ENCODE results near the gene RNASEH2C.
"Not testable (repeated sequence)": the region's sequence is repeated elsewhere in the genome, so short reads cannot be mapped to it uniquely, and the experiment has no call there.

The RNASEH2C gene

DNA sequence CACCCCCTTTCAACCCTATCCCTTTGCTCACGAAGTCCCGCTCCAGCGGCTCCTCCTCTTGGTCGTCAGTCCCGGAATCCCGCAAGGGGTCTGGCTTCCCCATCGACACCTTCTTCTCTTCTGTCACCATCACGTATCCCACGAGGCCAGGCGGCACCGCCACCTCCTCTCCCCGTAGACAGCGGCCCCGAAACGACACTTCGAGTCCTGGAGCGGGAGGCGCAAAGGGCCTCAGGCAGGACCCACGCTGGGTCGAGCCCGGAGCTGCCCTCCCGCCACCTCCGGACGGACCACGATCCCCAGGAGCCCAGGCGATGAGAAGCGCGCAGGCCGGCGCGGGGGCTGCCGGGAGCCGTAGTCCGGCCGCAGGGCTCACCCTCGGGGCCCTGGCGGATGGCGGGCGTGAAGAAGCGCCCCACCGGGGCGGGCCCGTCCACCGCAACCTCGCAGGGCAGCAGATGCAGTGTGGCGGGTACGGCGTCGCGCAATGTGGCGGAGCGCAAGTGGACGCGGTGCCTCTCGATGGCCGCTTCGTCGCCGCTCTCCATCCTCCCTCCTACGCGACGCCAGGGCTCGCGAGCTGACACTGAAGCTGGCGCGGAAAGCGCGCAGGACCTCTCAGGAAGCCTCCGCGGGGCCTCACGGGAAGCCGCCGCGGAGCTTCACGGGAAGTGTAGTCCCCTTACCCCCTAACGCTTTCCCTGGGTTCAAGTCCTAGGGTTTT is at the start of gene RNASEH2C:
Gene RNASEH2C, minus strand, starts transcription at position 588 of the 724 bp plus-strand sequence. Its CDS starts 40 bp downstream, at position 548.
- peak; percentile 43 to 60 for DNase-seq (ENCODE audit: low read depth in 2 of 2, low spot score in 1 of 2)

DNA sequence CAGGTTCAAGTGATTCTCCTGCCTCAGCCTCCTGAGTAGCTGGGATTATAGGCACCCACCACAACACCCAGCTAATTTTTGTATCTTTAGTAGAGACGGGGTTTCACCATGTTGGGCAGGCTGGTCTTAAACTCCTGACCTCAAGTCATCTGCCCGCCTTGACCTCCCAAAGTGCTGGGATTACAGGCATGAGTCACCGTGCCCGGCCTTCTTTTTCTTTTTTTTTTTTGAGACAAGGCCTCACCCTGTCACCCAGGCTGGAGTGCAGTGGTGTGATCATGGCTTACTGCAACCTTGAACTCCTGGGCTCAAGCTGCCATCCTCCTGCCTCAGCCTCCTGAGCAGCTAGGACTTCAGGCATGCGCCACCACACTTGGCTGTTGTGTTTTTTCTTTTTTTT is 47.2 kb upstream of the RNASEH2C start:
- DNase-seq (ENCODE audit: low read depth in 2 of 2, low spot score in 1 of 2) = not testable (repeated sequence)

DNA sequence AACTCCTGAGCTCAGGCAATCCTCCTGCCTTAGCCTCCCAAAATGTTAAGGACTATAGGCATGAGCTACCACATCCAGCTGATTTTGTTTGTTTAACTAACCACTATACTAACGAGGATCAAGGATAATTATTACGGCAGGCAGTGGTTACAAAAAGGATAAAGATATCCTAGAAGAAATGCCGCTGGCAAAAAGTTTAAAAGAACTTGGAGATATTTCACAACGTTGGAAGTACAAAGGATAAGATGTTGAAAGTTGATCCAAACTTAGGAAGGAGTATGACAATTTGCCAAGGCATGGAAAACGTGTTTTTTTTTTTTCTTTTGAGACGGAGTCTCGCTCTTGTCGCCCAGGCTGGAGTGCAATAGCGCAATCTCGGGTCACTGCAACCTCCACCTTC is 46.8 kb upstream of the RNASEH2C start:
- no peak for DNase-seq (ENCODE audit: low read depth in 2 of 2, low spot score in 1 of 2)

DNA sequence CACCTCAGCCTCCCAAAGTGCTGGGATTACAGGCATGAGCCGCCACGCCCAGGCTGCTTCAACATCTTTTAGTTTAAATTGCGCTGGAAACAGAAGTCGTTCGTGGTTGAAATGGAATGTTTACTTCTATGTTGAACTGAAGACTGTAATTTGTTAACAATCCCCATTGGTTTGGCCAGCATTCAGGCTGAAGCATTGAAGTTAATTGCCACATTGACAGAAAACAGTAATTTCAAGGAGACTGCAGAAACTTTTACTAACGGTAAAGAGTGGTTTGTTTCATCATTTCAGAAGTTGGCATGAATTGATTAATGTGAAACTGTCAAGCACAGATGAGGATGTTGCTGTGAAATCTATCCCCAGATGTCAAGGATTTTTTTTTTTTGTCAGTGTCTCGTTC is 45.9 kb upstream of the RNASEH2C start:
- DNase-seq (ENCODE audit: low read depth in 2 of 2, low spot score in 1 of 2) = no peak

DNA sequence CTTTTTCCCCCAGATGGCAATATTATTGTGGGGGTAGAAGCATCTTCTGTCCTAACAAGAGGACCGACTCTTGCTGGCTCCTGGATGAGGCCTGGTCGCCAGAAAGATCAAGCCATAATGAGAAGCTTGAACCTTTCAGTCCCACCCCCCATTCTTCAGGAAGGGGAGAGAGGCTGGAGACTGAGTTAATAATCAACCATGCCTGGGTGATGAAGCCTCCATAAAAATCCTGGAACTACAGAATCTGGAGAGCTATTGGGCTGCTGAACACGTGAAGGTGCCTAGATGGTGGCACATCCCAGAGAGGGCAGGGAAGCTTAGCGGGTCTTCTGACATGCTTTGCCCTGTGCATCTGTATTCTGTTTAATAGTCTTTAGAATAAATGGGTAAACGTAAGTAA is 43.8 kb upstream of the RNASEH2C start:
- DNase-seq (ENCODE audit: low read depth in 2 of 2, low spot score in 1 of 2) = no peak

DNA sequence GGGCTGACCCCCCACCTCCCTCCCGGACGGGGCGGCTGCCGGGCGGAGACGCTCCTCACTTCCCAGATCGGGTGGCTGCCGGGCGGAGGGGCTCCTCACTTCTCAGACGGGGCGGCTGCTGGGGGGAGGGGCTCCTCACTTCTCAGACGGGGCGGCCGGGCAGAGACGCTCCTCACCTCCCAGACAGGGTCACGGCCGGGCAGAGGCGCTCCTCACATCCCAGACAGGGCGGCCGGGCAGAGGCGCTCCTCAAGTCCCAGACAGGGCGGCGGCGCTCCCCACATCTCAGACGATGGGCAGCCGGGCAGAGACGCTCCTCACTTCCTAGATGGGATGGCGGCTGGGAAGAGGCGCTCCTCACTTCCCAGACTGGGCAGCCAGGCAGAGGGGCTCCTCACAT is 42.2 kb upstream of the RNASEH2C start:
- DNase-seq (ENCODE audit: low read depth in 2 of 2, low spot score in 1 of 2) = not testable (repeated sequence)

DNA sequence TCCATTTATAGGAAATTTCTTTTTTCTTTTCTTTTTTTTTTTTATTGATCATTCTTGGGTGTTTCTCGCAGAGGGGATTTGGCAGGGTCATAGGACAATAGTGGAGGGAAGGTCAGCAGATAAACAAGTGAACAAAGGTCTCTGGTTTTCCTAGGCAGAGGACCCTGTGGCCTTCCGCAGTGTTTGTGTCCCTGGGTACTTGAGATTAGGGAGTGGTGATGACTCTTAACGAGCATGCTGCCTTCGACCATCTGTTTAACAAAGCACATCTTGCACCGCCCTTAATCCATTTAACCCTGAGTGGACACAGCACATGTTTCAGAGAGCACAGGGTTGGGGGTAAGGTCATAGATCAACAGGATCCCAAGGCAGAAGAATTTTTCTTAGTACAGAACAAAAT is 41.6 kb upstream of the RNASEH2C start:
- DNase-seq (ENCODE audit: low read depth in 2 of 2, low spot score in 1 of 2) = not testable (repeated sequence)

DNA sequence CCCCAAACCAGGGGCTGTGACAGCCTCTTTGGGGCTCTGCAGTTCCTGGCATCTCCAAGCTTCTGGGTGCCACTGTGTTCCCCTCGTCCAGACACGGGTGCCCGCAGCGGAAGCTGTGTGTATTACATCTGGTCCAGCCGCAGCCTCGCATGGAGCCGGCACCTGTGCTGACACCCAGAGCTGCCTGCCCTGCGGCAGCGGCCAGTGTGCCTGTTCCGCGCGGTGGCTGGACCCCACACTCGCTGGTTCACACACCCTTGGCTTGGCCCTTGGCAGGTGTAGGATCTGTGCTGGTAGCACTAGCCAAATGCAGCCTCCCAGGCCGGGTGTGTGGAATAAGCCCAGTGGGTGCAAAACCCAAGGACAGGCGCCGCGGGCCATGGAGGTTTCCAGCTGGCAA is 24.5 kb upstream of the RNASEH2C start:
- no peak for DNase-seq (ENCODE audit: low read depth in 2 of 2, low spot score in 1 of 2)

DNA sequence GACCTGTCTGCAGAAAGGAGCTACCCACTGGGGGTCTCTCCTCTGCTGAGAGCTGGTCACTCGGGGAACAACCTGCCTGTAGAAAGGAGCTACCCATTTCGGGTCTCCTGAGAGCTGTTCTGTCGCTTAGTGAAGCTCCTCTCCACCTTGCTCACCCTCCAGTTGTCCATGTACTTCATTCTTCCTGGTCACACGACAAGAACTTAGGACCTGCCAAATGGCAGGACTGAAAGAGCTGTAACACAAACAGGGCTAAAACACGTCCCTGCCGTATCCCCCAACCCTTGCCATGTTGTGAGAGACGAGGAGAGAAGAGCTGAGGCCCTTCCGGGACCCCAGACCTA is 24.1 kb upstream of the RNASEH2C start:
- DNase-seq (ENCODE audit: low read depth in 2 of 2, low spot score in 1 of 2) = no peak

DNA sequence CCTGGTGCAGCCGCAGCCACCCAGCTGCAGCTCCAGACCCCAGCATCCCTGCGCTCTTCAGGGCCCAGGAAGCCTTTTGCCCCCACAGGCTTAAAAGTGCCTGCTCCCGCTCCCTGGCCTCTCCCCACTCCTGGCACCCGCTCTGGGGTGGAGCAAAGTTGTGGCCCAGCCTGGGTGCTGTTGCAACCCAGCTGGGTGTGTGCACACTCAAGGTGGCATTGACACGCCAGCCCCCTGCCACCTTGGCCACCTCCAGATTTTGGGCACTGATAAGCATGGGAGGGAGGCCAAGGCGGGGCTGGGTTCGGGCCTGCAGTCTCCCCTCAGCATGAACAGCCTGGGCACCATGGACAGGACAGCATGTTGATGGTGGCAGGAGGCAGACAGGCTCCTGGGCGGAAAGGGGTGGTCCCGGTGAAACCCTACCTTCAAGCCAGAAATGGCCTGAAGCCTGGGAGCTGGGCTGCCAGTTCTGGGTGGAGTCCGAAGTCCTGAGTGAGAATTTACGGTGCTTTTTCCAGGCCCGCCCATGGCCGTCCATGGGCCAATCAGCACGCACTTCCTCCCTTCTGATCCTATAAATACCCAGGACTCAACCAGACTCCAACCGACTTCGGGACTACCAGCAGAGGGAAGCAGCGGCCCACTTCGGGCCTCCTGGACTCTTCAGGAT is 23.6 kb upstream of the RNASEH2C start:
- no peak for DNase-seq (ENCODE audit: low read depth in 2 of 2, low spot score in 1 of 2)

DNA sequence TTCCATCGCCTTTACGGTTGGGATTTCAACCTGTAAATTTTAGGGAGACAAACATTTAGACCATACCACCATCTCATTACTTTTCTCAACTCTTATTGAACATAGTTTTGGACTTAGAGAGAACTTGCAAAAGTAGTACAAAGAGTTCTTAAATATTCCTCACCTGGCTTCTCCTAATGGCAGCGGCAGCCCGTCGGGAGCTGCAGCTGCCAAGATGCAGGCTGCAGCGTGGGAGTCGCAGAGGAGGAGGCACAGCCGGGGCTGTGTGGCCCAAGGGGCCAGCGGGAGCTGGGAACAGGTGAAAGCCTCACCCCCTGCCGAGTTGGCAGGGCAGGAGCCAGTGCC is 23.1 kb upstream of the RNASEH2C start:
- no peak for DNase-seq (ENCODE audit: low read depth in 2 of 2, low spot score in 1 of 2)

DNA sequence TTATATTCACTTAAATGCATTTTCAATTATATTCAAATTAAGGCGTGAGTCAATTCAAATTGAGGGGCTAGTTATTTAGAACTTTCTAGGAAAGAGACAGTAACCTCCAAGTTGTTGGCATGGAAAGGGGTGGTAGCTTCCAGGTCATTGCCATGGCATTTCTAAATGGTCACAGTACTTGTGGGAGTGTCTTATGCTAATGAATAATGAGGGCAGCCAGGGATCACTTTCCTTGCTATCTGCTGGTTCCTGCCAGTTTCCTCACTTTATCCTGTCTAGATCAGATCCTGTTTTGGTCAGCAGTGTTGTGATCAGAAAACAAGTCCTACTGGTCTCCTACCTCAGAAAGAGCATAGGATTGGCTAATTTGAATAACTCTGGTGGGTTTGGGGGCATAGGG is 21.8 kb upstream of the RNASEH2C start:
- DNase-seq (ENCODE audit: low read depth in 2 of 2, low spot score in 1 of 2) = no peak

DNA sequence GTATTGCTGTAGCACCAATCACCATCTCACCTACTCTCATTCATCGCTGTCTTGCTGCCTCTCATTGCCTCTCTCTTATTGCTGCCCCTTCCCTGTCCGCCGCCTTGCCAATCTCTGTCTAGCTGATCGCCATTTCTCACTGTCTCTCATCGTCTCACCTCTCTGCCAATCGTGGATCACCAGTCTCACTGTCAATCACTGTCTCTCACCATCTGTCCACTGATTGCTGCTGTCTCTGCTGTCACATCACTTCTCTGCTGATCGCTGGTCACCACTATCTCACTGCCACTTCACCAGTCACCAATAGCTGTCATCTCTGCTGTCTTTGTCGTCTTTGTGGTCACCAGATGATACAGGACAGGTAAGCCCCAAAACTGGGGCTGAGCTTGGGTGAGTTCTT is 20.6 kb upstream of the RNASEH2C start:
- DNase-seq (ENCODE audit: low read depth in 2 of 2, low spot score in 1 of 2) = no peak

DNA sequence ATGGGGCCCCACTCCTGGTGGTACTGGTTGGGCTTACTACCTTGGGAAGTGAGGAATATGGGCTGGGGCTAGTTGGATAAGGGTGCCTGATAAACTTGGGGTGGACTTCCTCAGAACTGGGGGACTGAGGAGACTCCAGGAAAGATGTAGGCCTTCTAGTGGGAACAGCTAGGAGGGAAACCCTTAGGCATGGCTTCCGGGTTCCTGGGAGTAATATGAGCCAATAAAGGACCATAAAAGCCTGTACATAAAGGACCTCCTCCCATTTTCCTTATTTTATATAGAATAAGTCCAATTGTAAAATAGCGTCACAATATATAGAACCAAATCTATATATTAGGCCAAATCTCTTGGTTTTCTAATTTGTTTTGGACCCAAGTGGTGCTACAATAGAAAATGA is 18.4 kb upstream of the RNASEH2C start:
- DNase-seq (ENCODE audit: low read depth in 2 of 2, low spot score in 1 of 2) = no peak

DNA sequence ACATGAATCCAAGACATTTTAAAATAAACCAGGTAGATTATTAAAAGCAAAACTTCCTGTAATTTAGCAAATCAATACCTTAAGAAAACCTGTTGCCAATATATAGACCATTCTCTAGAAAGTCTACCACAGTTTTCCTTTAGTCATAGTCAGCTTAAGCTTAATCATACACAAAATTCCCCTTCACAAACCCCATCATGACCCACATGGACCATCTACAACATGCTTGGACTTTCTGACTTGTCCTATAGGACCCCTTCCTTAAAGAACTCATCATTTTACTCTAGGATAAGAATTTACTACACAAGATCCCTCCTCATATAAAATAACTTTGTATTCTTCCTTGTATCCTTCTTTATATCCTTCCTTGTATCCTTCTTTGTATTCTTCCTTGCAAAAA is 16.2 kb upstream of the RNASEH2C start:
- no peak for DNase-seq (ENCODE audit: low read depth in 2 of 2, low spot score in 1 of 2)

DNA sequence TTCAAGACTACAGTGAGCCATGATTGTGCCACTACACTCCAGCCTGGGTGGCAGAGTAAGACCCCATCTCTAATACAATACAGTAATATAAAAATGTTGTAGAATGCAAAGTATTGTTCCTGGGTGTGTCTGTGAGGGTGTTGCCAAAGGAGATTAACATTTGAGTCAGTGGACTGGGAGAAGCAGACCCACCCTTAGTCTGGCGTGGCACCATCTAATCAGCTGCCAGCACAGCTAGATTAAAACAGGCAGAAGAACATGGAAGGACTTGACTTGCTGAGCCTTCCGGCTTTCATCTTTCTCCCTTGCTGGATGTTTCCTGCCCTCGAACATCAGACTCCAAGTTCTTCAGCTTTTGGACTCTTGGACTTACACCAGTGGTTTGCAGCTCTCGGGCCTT is 14.5 kb upstream of the RNASEH2C start:
- not testable (repeated sequence) for DNase-seq (ENCODE audit: low read depth in 2 of 2, low spot score in 1 of 2)

DNA sequence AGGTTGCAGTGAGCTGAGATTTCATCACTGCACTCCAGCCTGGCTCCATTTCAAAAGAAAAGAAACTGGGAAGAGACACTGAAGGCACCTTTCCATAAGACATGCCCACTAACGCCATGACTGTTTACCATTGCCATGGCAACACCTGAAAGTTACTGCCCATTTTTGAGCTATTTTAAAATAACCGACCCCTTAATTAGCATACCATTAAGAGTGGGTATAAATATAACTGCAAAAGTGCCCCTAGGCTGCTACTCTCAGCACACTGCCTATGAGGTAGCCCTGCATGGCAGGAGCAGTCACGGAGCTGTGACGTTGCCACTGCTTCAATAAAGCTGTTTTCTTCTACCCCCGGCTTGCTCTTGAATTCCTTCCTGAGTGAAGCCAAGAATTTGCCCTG is 9.9 kb upstream of the RNASEH2C start:
- no peak for DNase-seq (ENCODE audit: low read depth in 2 of 2, low spot score in 1 of 2)

DNA sequence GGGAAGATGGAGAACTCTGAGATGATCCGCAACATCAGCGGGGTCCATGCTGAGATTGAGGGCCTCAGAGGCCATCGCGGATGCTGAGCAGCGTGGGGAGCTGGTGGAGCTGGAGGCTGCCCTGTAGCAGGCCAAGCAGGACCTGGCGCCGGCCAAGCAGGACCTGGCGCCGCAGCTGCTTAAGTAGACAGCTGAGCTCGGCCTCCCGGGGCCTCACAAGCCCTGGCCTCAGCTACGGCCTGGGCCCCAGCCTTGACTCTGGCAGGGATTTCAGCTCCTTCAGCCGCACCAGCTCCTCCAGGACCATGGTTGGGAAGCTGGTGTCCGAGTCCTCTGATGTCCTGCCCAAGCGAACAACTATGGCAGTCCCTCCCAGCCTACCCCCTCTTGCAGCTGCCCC is 7.3 kb upstream of the RNASEH2C start:
- DNase-seq (ENCODE audit: low read depth in 2 of 2, low spot score in 1 of 2) = no peak

DNA sequence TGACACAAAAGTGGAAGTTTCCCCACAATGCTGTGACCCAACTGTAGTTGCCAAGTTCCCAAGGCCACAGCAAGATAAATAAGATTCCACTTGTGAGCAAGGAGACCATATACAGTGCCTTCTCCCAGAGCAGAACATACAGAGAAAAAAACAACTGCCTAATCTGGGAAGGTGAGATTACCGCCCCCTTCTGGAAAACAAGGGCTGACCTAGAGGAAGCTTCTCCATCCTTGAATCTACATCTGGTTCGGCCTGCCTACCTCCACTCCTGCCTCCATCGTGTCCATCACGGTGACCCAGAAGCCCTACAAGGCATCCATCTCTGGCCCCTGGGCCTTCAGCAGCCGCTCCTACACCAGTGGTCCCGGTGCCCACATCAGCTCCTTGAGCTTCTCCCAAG is 6.1 kb upstream of the RNASEH2C start:
- DNase-seq (ENCODE audit: low read depth in 2 of 2, low spot score in 1 of 2) = no peak

DNA sequence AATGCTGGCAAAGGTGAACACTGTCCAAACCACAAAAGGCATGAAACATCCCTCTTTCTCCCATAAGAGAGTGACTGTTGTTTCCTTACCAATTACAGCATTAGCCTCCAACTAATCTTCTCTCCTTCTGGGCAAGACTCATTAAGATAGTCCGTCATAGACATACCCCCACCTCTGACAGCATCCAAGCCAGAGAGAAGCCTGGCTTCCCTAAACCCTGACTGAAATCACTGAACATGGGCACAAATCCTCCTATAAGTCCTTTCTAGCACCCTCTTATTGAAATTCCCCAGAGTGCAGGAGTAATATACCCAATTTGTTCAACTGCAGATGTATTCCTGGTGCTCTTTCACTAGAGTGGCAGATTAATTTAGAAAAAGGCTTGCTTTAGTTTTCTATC is 1.7 kb upstream of the RNASEH2C start:
- no peak for DNase-seq (ENCODE audit: low read depth in 2 of 2, low spot score in 1 of 2)

DNA sequence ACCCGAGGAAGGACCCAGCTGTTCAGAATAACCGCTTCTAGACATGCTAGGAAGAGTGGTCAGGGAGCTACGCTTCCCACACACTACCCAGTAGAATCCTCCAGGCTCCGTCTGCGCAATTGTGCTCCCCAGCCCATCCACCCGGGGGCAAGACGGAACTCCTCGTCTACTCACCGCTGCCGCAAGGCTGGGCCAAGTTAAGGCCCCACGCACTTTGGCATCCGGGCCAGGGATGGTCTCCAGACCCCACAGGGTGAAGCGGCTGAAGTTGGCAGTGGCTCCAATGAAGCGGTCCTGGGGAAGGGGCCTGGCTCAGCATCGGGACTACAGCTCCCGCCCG is 757 bp downstream of the RNASEH2C start:
- no peak for DNase-seq (ENCODE audit: low read depth in 2 of 2, low spot score in 1 of 2)

DNA sequence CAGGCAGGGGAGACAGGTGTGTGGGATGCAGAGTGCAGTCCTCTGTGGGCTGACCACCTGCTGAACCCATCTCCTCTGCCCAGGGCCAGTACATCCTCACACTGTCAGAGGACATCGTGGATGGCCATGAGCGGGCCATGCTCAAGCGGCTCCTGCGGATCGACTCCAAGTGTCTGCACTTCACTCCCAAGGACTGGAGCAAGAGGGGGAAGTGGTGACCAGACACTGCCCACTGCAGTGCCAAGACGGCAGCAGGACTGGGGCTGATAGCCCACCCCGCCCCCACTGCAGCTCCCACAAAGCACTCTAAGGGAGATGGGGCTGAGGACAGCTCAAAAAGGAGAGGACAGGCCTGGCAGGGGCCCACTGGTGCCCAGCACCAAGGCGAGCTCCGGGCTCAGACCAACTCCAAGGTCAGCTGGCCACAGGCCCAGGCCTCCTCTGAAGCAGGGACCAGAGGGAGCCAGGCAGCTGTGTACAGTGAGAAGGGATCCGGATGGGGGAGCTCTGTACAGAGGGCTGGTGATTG is 1.6 kb downstream of the RNASEH2C start:
- no peak for DNase-seq (ENCODE audit: low read depth in 2 of 2, low spot score in 1 of 2)

DNA sequence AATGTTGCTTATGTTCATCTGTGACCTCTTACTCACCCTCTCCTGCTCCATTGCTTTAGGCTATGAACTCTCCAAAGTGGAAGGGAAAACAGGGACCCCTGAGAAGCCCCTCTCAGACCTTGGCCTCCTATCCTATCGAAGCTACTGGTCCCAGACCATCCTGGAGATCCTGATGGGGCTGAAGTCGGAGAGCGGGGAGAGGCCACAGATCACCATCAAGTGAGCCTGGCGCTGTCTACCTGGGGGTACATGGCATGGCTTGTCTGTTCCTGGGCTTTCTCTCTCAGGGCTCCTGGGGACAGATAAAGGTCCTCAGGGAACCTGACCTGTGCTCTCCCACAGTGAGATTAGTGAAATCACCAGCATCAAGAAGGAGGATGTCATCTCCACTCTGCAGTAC is 2.1 kb downstream of the RNASEH2C start:
- DNase-seq (ENCODE audit: low read depth in 2 of 2, low spot score in 1 of 2) = no peak

Data from stimulated activated CD8-positive, alpha-beta memory T cell treated with anti-CD3 and anti-CD28 coated beads, Interleukin-4, amount 100 ng/mL, for 4 hours (primary cell).